Left lung (tissue), 10 donors: Measurements from ENCODE around the gene ART3. TPM values are rescaled to one million over a fixed set of nuclear protein-coding genes. Genes with fewer than 3 reads are reported as not detected.

Experiments
- ATAC-seq: fragments of 200-7000 bp; cut with Tn5 transposase; one replicate; pipeline ENCODE4 v1.9.1; 2020; ENCODE audit warnings: moderate library complexity
- DNase-seq, 4 donors: peaks; one replicate each; pipeline ENCODE4 v3.0.0-alpha.2; 2013 to 2020
- H3K27ac ChIP-seq, 2 donors: fragments of 200-600 bp; sonication (generic) in 1 of 2; one replicate each; pipeline versions ENCODE4 v1.5.0 to v1.8.0; 2020 to 2021
- H3K27me3 ChIP-seq, 2 donors: fragments of 200-600 bp; sonication (generic) in 1 of 2; one replicate each; pipeline versions ENCODE4 v1.5.0 to v1.8.0; 2020 to 2021
- H3K36me3 ChIP-seq, 2 donors: fragments of 200-600 bp; sonication (generic) in 1 of 2; one replicate each; pipeline versions ENCODE4 v1.5.0 to v1.8.0; 2020 to 2021
- H3K4me1 ChIP-seq, 2 donors: fragments of 200-600 bp; one replicate each; pipeline ENCODE4 v1.8.0; 2021
- H3K4me3 ChIP-seq, 2 donors: fragments of 200-600 bp; sonication (generic) in 1 of 2; one replicate each; pipeline versions ENCODE4 v1.5.0 to v1.8.0; 2020 to 2021; ENCODE audit warnings: mild to moderate bottlenecking in 1 of 2
- H3K9me3 ChIP-seq, 2 donors: fragments of 200-600 bp; sonication (generic) in 1 of 2; one replicate each; pipeline versions ENCODE4 v1.5.0 to v1.8.0; 2020 to 2021
- CTCF ChIP-seq, 2 donors: fragments of 200-600 bp; sonication (generic) in 1 of 2; IDR thresholded peaks; one replicate each; pipeline versions ENCODE4 v1.5.0 to v1.8.0; 2021; ENCODE audit warnings: antibody characterized with exemption in 2 of 2
- intact Hi-C, 2 donors: fragments of 100-400 bp; cut with DNase I; formaldehyde crosslinking; loops; one replicate each; pipeline versions ENCODE4 v1.11.2 to v1.14.2; 2022
- polyA plus RNA-seq, 6 donors: library from polyadenylated mRNA; unstranded; fragments of 120-200 nt; gene quantifications; one replicate each; pipeline ENCODE4 v1.2.1, GENCODE V29; 2013; ENCODE audit not compliant: insufficient read length in 6 of 6
- total RNA-seq, 2 donors: library from RNA; stranded (reverse); fragmentation: NEBNext Ultra II Directional; extraction: Animal tissue kit (Norgen Biotek cat#: 25700); gene quantifications; one replicate each; pipeline ENCODE4 v1.2.1, GENCODE V29; 2021
- donor health status: DM: no; HTN: yes; CAD: no.
- donor health status: DM: no; HTN: no; CAD: no.

The ART3 gene
- total and polyA plus RNA-seq, 8 donors, result 0.15 to 0.62 (median 0.36) TPM; not detected in 2

- DNase-seq, result no peak
- Histone ChIP-seq H3K27ac (no peak overlapping the region), H3K9me3 (no peaks in the 10 kb centered on the region), H3K4me3 (no peak overlapping the region), H3K27me3 (peaks cover 4 to 6% of the 10 kb centered on the region in 2 donors), H3K4me1 (peaks cover 0 to 7% of the 10 kb centered on the region in 2 donors), H3K36me3 (no peaks in the 10 kb centered on the region)
- ATAC-seq, result no peak
- TF ChIP-seq CTCF (IDR thresholded peaks at IDR 0.05), result no peak
- intact Hi-C loops, result no loop called here
Observed at GRCh38 chr4:76060506-76060905, 14.0 kb upstream of the ART3 start.

- H3K4me1 ChIP-seq, result peaks cover 0 to 7% of the 10 kb centered on the region in 2 donors
- H3K4me3 ChIP-seq, result no peak overlapping the region
- DNase-seq (no peak), ATAC-seq (no peak)
- H3K9me3 ChIP-seq, result no peaks in the 10 kb centered on the region
- H3K36me3 ChIP-seq, result no peaks in the 10 kb centered on the region
- no peak overlapping the region for H3K27ac ChIP-seq
- peaks cover 0 to 4% of the 10 kb centered on the region in 2 donors for H3K27me3 ChIP-seq
- TF ChIP-seq CTCF (IDR thresholded peaks at IDR 0.05), result no peak
- intact Hi-C loops, result no loop called here
Observed at GRCh38 chr4:76061421-76061820, 13.1 kb upstream of the ART3 start.

- intact Hi-C loops, result no loop called here
Observed at GRCh38 chr4:76061982-76062381, 12.5 kb upstream of the ART3 start.

GRCh38 chr4:76066546-76066945 is 8.0 kb upstream of the ART3 start:
- ATAC-seq (no peak), DNase-seq (no peak)
- no peaks in the 10 kb centered on the region for H3K4me1 ChIP-seq
- H3K36me3 ChIP-seq, result no peaks in the 10 kb centered on the region
- TF ChIP-seq CTCF (IDR thresholded peaks at IDR 0.05), result no peak
- intact Hi-C loops, result loop anchor here in 1 of 2 donors (5.0 kb wide), 1 partner anchor 74 kb away; the partner anchor contains the start of gene SDAD1
- H3K9me3 ChIP-seq, result no peaks in the 10 kb centered on the region
- no peak overlapping the region for H3K27ac ChIP-seq
- no peak overlapping the region for H3K4me3 ChIP-seq
- no peaks in the 10 kb centered on the region for H3K27me3 ChIP-seq

More at GRCh38 chr4:76061982-76062381, 12.5 kb upstream of the ART3 start:
- H3K9me3 ChIP-seq, result no peaks in the 10 kb centered on the region
- no peak for TF ChIP-seq CTCF (IDR thresholded peaks at IDR 0.05)
- peaks cover 0 to 7% of the 10 kb centered on the region in 2 donors for H3K4me1 ChIP-seq
- H3K36me3 ChIP-seq, result no peaks in the 10 kb centered on the region
- no peak overlapping the region for H3K27ac ChIP-seq
- DNase-seq (no peak), ATAC-seq (no peak)
- peaks cover 0 to 4% of the 10 kb centered on the region in 2 donors for H3K27me3 ChIP-seq
- H3K4me3 ChIP-seq, result no peak overlapping the region

- Histone ChIP-seq H3K4me1 (no peaks in the 10 kb centered on the region), H3K4me3 (no peak overlapping the region), H3K36me3 (no peaks in the 10 kb centered on the region), H3K27me3 (no peaks in the 10 kb centered on the region), H3K27ac (no peak overlapping the region), H3K9me3 (no peaks in the 10 kb centered on the region)
- DNase-seq (peak in 3 of 4 donors; percentile 50 to 80 (median 51)), ATAC-seq (peak; percentile 96)
- peak; percentile 80 to 81 for TF ChIP-seq CTCF (IDR thresholded peaks at IDR 0.05)
- intact Hi-C loops, result loop anchor here in 1 of 2 donors (5.0 kb wide), 1 partner anchor 75 kb away; the partner anchor contains the start of gene SDAD1
Observed at GRCh38 chr4:76067652-76068286, 6.7 kb upstream of the ART3 start.
